RWPE1 (cell line): Measurements from ENCODE around the gene POLR3GL.

ENCODE experiments used
- CTCF ChIA-PET: fragments of 350-600 bp; sonication (Branson Sonifier 250); formaldehyde crosslinking; extraction: SDS; loops from one replicate; lab custom pipeline; 2021; lab: Yijun Ruan, JAX
- POLR2A ChIA-PET: fragments of 400-600 bp; formaldehyde crosslinking; extraction: SDS; loops from one replicate; lab custom pipeline; 2020; ENCODE audit warnings: antibody characterized with exemption; ENCODE audit not compliant: low non-redundant PET; lab: Yijun Ruan, JAX
- DNase-seq: peaks from one replicate; pipeline ENCODE4 v3.0.0; 2012; ENCODE audit warnings: low spot score
- H3K27ac ChIP-seq: fragments of 450-650 bp; 2 replicates; pipeline ENCODE4 v1.5.1; 2017
- CTCF ChIP-seq: fragments of 450-650 bp; conservative IDR thresholded peaks from 2 replicates; pipeline ENCODE4 v1.5.1; 2017; ENCODE audit warnings: low read depth, mild to moderate bottlenecking

POLR3GL gene

GRCh38 chr1:145992958-145993617 lies 28.6 kb downstream of the POLR3GL start:
- POLR2A ChIA-PET = no interaction called here

GRCh38 chr1:145993618-145994390 lies 29.3 kb downstream of the POLR3GL start:
- ChIA-PET POLR2A (no interaction called here), CTCF (interaction anchor here (0.6 to 2.4 kb wide), 3 partner anchors 13 to 28 kb away, joined by 3 to 11 read pairs (median 8); no protein-coding TSS in a partner anchor)
- no peak for TF ChIP-seq CTCF
- H3K27ac ChIP-seq = peak overlapping the region; percentile 68
- no peak for DNase-seq

More at GRCh38 chr1:145992958-145993617, 28.6 kb downstream of the POLR3GL start:
- no peak for DNase-seq
- CTCF ChIA-PET = interaction anchor here (0.7 to 2.4 kb wide), 3 partner anchors 14 to 518 kb away, joined by 3 to 11 read pairs (median 6); no protein-coding TSS in a partner anchor
- H3K27ac ChIP-seq = no peak overlapping the region
- no peak for TF ChIP-seq CTCF

- H3K27ac ChIP-seq = peak overlapping the region; percentile 68
- POLR2A ChIA-PET = no interaction called here
- CTCF ChIA-PET = interaction anchor here (0.6 to 1.9 kb wide), 4 partner anchors 13 to 29 kb away, joined by 3 to 9 read pairs (median 4); no protein-coding TSS in a partner anchor
- DNase-seq = no peak
- TF ChIP-seq CTCF = no peak
Measured at GRCh38 chr1:145994391-145995120, 30.1 kb downstream of the POLR3GL start.

- DNase-seq = no peak
- ChIA-PET CTCF (interaction anchor here (0.6 to 1.9 kb wide), 4 partner anchors 11 to 172 kb away, joined by 3 to 9 read pairs (median 3); no protein-coding TSS in a partner anchor), POLR2A (no interaction called here)
- no peak for TF ChIP-seq CTCF
- H3K27ac ChIP-seq = peak overlapping the region; percentile 92
Measured at GRCh38 chr1:145995148-145995881, 30.8 kb downstream of the POLR3GL start.

- DNase-seq = no peak
- ChIA-PET POLR2A (no interaction called here), CTCF (interaction anchor here (0.9 kb wide), 1 partner anchor 10 kb away, joined by 3 read pairs; no protein-coding TSS in a partner anchor)
- H3K27ac ChIP-seq = peak overlapping the region; percentile 92
- no peak for TF ChIP-seq CTCF
Measured at GRCh38 chr1:145995964-145996432, 31.5 kb downstream of the POLR3GL start.
